Activated CD8-positive, alpha-beta T cell treated with anti-CD3 and anti-CD28 coated beads for 36 hours (primary cell): ENCODE data around the gene FSTL4. TPM values are rescaled to one million over a fixed set of nuclear protein-coding genes. Genes with fewer than 3 reads are reported as not detected.

Experiments used
- ATAC-seq: fragments of 200-7000 bp; cut with Tn5 transposase; one replicate; pipeline ENCODE4 v1.10.0; 2021; ENCODE audit warnings: mild to moderate bottlenecking, moderate library complexity
- CTCF ChIA-PET: fragments of 350-600 bp; sonication (Branson Sonifier 250); formaldehyde crosslinking; loops from one replicate; lab custom pipeline; 2021; ENCODE audit warnings: antibody characterized with exemption; lab: Charles Lee
- POLR2A ChIA-PET: fragments of 350-600 bp; sonication (Branson Sonifier 250); formaldehyde crosslinking; loops from one replicate; lab custom pipeline; 2021; ENCODE audit warnings: antibody characterized with exemption; lab: Charles Lee
- DNase-seq: peaks from one replicate; pipeline ENCODE4 v3.0.0-alpha.2; 2020
- H3K27ac Mint-ChIP-seq: one replicate; pipeline ENCODE4 v1.8.0; 2021; ENCODE audit warnings: mild to moderate bottlenecking, mixed read lengths
- H3K27me3 Mint-ChIP-seq: one replicate; pipeline ENCODE4 v1.8.0; 2021; ENCODE audit warnings: mixed read lengths
- H3K36me3 Mint-ChIP-seq: one replicate; pipeline ENCODE4 v1.8.0; 2021; ENCODE audit warnings: low read depth, mixed read lengths
- H3K4me1 Mint-ChIP-seq: one replicate; pipeline ENCODE4 v1.8.0; 2021; ENCODE audit warnings: low read depth, mixed read lengths
- H3K4me3 Mint-ChIP-seq: one replicate; pipeline ENCODE4 v1.8.0; 2021; ENCODE audit warnings: mild to moderate bottlenecking, moderate library complexity, mixed read lengths
- H3K9me3 Mint-ChIP-seq: one replicate; pipeline ENCODE4 v1.8.0; 2021; ENCODE audit warnings: mixed read lengths
- CTCF ChIP-seq: fragments of 200-600 bp; IDR thresholded peaks from one replicate; pipeline ENCODE4 v1.8.0; 2022; ENCODE audit warnings: antibody characterized with exemption, mild to moderate bottlenecking
- intact Hi-C: fragments of 100-400 bp; cut with micrococcal nuclease; formaldehyde crosslinking; loops from one replicate; pipeline ENCODE4 v1.10.0; 2022
- total RNA-seq, 2 experiments: library from RNA; stranded (reverse); gene quantifications; one replicate each; pipeline ENCODE4 v1.2.3, GENCODE V29; 2021

Gene FSTL4
- total RNA-seq, 2 experiments from 2014 or later, result not detected

DNA sequence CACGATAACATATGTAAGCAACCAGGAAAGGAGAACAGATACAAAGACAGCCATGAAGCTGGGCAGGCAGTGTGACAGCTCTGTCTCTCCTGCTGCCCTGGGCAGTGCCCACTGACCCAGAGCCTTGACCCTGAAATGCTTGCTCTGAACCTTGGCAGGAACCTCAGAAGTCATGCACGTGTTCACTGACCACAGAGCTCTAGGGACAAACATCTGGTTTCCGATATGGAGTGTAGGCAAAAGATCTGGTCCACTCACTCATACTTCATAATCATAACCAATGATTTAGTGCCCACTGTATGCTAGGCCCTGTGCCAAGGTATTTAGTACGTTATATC is 102.6 kb downstream of the FSTL4 start:
- H3K4me3 Mint-ChIP-seq, result no peak overlapping the region
- H3K9me3 Mint-ChIP-seq, result no peaks in the 10 kb centered on the region
- no peak for TF ChIP-seq CTCF
- H3K27me3 Mint-ChIP-seq, result peaks cover 5% of the 10 kb centered on the region
- intact Hi-C loops, result no loop called here
- DNase-seq, result no peak
- no peak for ATAC-seq
- H3K4me1 Mint-ChIP-seq, result no peaks in the 10 kb centered on the region
- no peaks in the 10 kb centered on the region for H3K36me3 Mint-ChIP-seq
- CTCF ChIA-PET, result interaction anchor here (1.0 kb wide), 1 partner anchor 86 kb away, joined by 3 read pairs; no protein-coding TSS in a partner anchor
- H3K27ac Mint-ChIP-seq, result no peak overlapping the region
- POLR2A ChIA-PET, result no interaction called here

GRCh38 chr5:133508845-133509741 is 103.2 kb downstream of the FSTL4 start:
- ChIA-PET POLR2A (no interaction called here), CTCF (no interaction called here)
- Mint-ChIP-seq H3K27ac (no peak overlapping the region), H3K4me1 (no peaks in the 10 kb centered on the region), H3K36me3 (no peaks in the 10 kb centered on the region), H3K27me3 (peaks cover 5% of the 10 kb centered on the region), H3K4me3 (no peak overlapping the region), H3K9me3 (no peaks in the 10 kb centered on the region)
- TF ChIP-seq CTCF, result no peak
- intact Hi-C loops, result no loop called here
- ATAC-seq, result no peak
- no peak for DNase-seq

DNA sequence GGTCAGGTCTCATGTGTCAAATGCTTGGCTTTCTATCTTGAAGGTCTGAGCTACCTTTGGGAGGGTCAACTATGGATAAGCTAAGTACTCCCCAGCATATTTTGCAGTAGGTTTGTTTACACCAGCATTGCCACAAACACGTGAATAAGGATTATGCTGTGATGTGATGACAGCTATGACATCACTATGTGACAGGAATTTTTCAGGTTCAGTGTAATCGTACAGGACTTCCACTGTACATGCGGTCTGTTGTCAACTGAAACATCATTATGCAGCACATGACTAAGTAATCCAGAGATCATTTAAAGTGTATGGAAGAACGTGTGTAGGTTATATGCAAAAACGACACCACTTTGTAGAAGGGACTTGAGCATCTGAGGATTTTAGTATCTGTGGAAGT is 104.0 kb downstream of the FSTL4 start:
- Mint-ChIP-seq H3K36me3 (no peaks in the 10 kb centered on the region), H3K4me1 (no peaks in the 10 kb centered on the region), H3K27me3 (peaks cover 3% of the 10 kb centered on the region), H3K27ac (no peak overlapping the region), H3K9me3 (no peaks in the 10 kb centered on the region), H3K4me3 (no peak overlapping the region)
- TF ChIP-seq CTCF, result no peak
- intact Hi-C loops, result no loop called here
- POLR2A ChIA-PET, result no interaction called here
- ATAC-seq, result no peak
- no peak for DNase-seq
- CTCF ChIA-PET, result no interaction called here

- DNase-seq (no peak), ATAC-seq (no peak)
- no peak overlapping the region for H3K4me3 Mint-ChIP-seq
- intact Hi-C loops, result no loop called here
- ChIA-PET POLR2A (no interaction called here), CTCF (interaction anchor here (0.9 kb wide), 1 partner anchor 363 kb away, joined by 5 read pairs; no protein-coding TSS in a partner anchor)
- H3K9me3 Mint-ChIP-seq, result no peaks in the 10 kb centered on the region
- TF ChIP-seq CTCF, result no peak
- H3K27ac Mint-ChIP-seq, result no peak overlapping the region
- no peaks in the 10 kb centered on the region for H3K36me3 Mint-ChIP-seq
- no peaks in the 10 kb centered on the region for H3K4me1 Mint-ChIP-seq
- no peaks in the 10 kb centered on the region for H3K27me3 Mint-ChIP-seq
These were observed 106.2 kb downstream of the FSTL4 start for GRCh38 chr5:133506181-133506580.

DNA sequence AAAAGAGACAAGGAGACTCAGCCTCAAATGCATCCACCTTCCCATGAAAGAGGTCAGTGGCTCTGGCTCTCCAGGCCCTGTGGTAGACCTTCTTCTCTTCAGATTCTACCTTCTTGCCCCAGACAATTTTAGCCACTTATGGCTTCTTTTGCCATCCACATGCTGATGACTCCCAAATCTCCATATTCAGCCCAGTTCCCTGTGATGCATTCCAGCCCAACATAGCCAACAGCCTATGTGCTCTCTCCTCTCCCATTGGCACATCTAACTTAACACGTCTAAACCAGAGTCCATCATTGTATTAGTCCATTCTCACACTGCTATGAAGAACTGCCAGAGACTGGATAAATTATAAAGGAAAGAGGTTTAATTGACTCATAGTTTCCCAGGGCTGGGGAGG is 108.8 kb downstream of the FSTL4 start:
- TF ChIP-seq CTCF, result no peak
- CTCF ChIA-PET, result no interaction called here
- intact Hi-C loops, result no loop called here

More for the DNA sequence above, 108.8 kb downstream of the FSTL4 start:
- DNase-seq (no peak), ATAC-seq (no peak)
- H3K27me3 Mint-ChIP-seq, result no peaks in the 10 kb centered on the region
- POLR2A ChIA-PET, result no interaction called here
- no peak overlapping the region for H3K27ac Mint-ChIP-seq
- H3K4me1 Mint-ChIP-seq, result no peaks in the 10 kb centered on the region
- H3K36me3 Mint-ChIP-seq, result no peaks in the 10 kb centered on the region
- no peak overlapping the region for H3K4me3 Mint-ChIP-seq
- H3K9me3 Mint-ChIP-seq, result no peaks in the 10 kb centered on the region
